ENCODE measurements around the gene TTLL11. TPM values are rescaled to one million over a fixed set of nuclear protein-coding genes. Genes with fewer than 3 reads are reported as not detected.
"Not testable (repeated sequence)": the region's sequence is repeated elsewhere in the genome, so short reads cannot be mapped to it uniquely, and the experiment has no call there.

Gene TTLL11
- polyA plus RNA-seq, 4 donors = 3.2 to 4.8 (median 3.9) TPM

- WGBS, 3 donors = 81 to 87% (median 86%) methylated on average over 10 of the region's 10 CpGs
- Histone ChIP-seq H3K4me1 (ENCODE audit: control insufficient read depth in 3 of 3, insufficient read depth in 2 of 3, low read depth in 1 of 3, low read length in 2 of 3) (peaks cover 0 to 4% (median 0%) of the 10 kb centered on the region in 3 donors), H3K9me3 (ENCODE audit: control insufficient read depth in 2 of 2, insufficient read depth in 1 of 2, low read depth in 1 of 2, low read length in 1 of 2) (peaks cover 0 to 2% of the 10 kb centered on the region in 2 donors), H3K4me3 (ENCODE audit: low read depth in 1 of 3, low read length in 3 of 3) (no peak overlapping the region), H3K27me3 (ENCODE audit: control insufficient read depth in 3 of 3, insufficient read depth in 3 of 3, low read length in 3 of 3) (peaks cover 0 to 26% (median 6%) of the 10 kb centered on the region in 3 donors), H3K27ac (ENCODE audit: low read depth in 1 of 3, low read length in 2 of 3) (no peak overlapping the region), H3K36me3 (ENCODE audit: control insufficient read depth in 3 of 3, insufficient read depth in 2 of 3, low read depth in 1 of 3, low read length in 3 of 3) (no peaks in the 10 kb centered on the region)
- FAIRE-seq (no peak), DNase-seq (no peak)
Measured at GRCh38 chr9:122121391-122121790, 28.3 kb upstream of the TTLL11 start.

- Histone ChIP-seq H3K9me3 (ENCODE audit: control insufficient read depth in 2 of 2, insufficient read depth in 1 of 2, low read depth in 1 of 2, low read length in 1 of 2) (peaks cover 0 to 2% of the 10 kb centered on the region in 2 donors), H3K4me1 (ENCODE audit: control insufficient read depth in 3 of 3, insufficient read depth in 2 of 3, low read depth in 1 of 3, low read length in 2 of 3) (no peaks in the 10 kb centered on the region), H3K27ac (ENCODE audit: low read depth in 1 of 3, low read length in 2 of 3) (no peak overlapping the region), H3K27me3 (ENCODE audit: control insufficient read depth in 3 of 3, insufficient read depth in 3 of 3, low read length in 3 of 3) (peaks cover 0 to 17% (median under 1%) of the 10 kb centered on the region in 3 donors), H3K36me3 (ENCODE audit: control insufficient read depth in 3 of 3, insufficient read depth in 2 of 3, low read depth in 1 of 3, low read length in 3 of 3) (no peaks in the 10 kb centered on the region), H3K4me3 (ENCODE audit: low read depth in 1 of 3, low read length in 3 of 3) (no peak overlapping the region)
- 76 to 80% (median 78%) methylated on average over 10 of the region's 10 CpGs for WGBS, 3 donors
- no peak for DNase-seq
- no peak for FAIRE-seq
Measured at GRCh38 chr9:122120316-122121071, 27.4 kb upstream of the TTLL11 start.

- peaks cover 0 to 9% (median 0%) of the 10 kb centered on the region in 3 donors for H3K27me3 ChIP-seq (ENCODE audit: control insufficient read depth in 3 of 3, insufficient read depth in 3 of 3, low read length in 3 of 3)
- DNase-seq (no peak), FAIRE-seq (no peak)
- 88 to 92% (median 91%) methylated on average over 5 of the region's 5 CpGs for WGBS, 3 donors
- no peaks in the 10 kb centered on the region for H3K36me3 ChIP-seq (ENCODE audit: control insufficient read depth in 3 of 3, insufficient read depth in 2 of 3, low read depth in 1 of 3, low read length in 3 of 3)
- H3K4me3 ChIP-seq (ENCODE audit: low read depth in 1 of 3, low read length in 3 of 3) = no peak overlapping the region
- no peak overlapping the region for H3K27ac ChIP-seq (ENCODE audit: low read depth in 1 of 3, low read length in 2 of 3)
- no peaks in the 10 kb centered on the region for H3K4me1 ChIP-seq (ENCODE audit: control insufficient read depth in 3 of 3, insufficient read depth in 2 of 3, low read depth in 1 of 3, low read length in 2 of 3)
- H3K9me3 ChIP-seq (ENCODE audit: control insufficient read depth in 2 of 2, insufficient read depth in 1 of 2, low read depth in 1 of 2, low read length in 1 of 2) = peaks cover 0 to 2% of the 10 kb centered on the region in 2 donors
Measured at GRCh38 chr9:122119721-122120120, 26.6 kb upstream of the TTLL11 start.

GRCh38 chr9:122119166-122119521, 26.0 kb upstream of the TTLL11 start:
- Histone ChIP-seq H3K9me3 (ENCODE audit: control insufficient read depth in 2 of 2, insufficient read depth in 1 of 2, low read depth in 1 of 2, low read length in 1 of 2) (peaks cover 0 to 2% of the 10 kb centered on the region in 2 donors), H3K4me1 (ENCODE audit: control insufficient read depth in 3 of 3, insufficient read depth in 2 of 3, low read depth in 1 of 3, low read length in 2 of 3) (no peaks in the 10 kb centered on the region), H3K36me3 (ENCODE audit: control insufficient read depth in 3 of 3, insufficient read depth in 2 of 3, low read depth in 1 of 3, low read length in 3 of 3) (no peaks in the 10 kb centered on the region), H3K27me3 (ENCODE audit: control insufficient read depth in 3 of 3, insufficient read depth in 3 of 3, low read length in 3 of 3) (peaks cover 0 to 3% (median 0%) of the 10 kb centered on the region in 3 donors), H3K27ac (ENCODE audit: low read depth in 1 of 3, low read length in 2 of 3) (no peak overlapping the region), H3K4me3 (ENCODE audit: low read depth in 1 of 3, low read length in 3 of 3) (no peak overlapping the region)
- WGBS, 3 donors = 81 to 90% (median 87%) methylated on average over 13 of the region's 13 CpGs
- FAIRE-seq = no peak
- DNase-seq = no peak

GRCh38 chr9:122118343-122119165, 25.4 kb upstream of the TTLL11 start:
- 71 to 73% (median 72%) methylated on average over 5 of the region's 5 CpGs for WGBS, 3 donors
- Histone ChIP-seq H3K9me3 (ENCODE audit: control insufficient read depth in 2 of 2, insufficient read depth in 1 of 2, low read depth in 1 of 2, low read length in 1 of 2) (peaks cover 0 to 2% of the 10 kb centered on the region in 2 donors), H3K4me1 (ENCODE audit: control insufficient read depth in 3 of 3, insufficient read depth in 2 of 3, low read depth in 1 of 3, low read length in 2 of 3) (no peaks in the 10 kb centered on the region), H3K36me3 (ENCODE audit: control insufficient read depth in 3 of 3, insufficient read depth in 2 of 3, low read depth in 1 of 3, low read length in 3 of 3) (no peaks in the 10 kb centered on the region), H3K27me3 (ENCODE audit: control insufficient read depth in 3 of 3, insufficient read depth in 3 of 3, low read length in 3 of 3) (peaks cover 0 to 3% (median 0%) of the 10 kb centered on the region in 3 donors), H3K4me3 (ENCODE audit: low read depth in 1 of 3, low read length in 3 of 3) (no peak overlapping the region), H3K27ac (ENCODE audit: low read depth in 1 of 3, low read length in 2 of 3) (no peak overlapping the region)
- FAIRE-seq (no peak), DNase-seq (no peak)

GRCh38 chr9:122117241-122117640, 24.1 kb upstream of the TTLL11 start:
- H3K4me1 ChIP-seq (ENCODE audit: control insufficient read depth in 3 of 3, insufficient read depth in 2 of 3, low read depth in 1 of 3, low read length in 2 of 3); FAIRE-seq; H3K27me3 ChIP-seq (ENCODE audit: control insufficient read depth in 3 of 3, insufficient read depth in 3 of 3, low read length in 3 of 3); H3K4me3 ChIP-seq (ENCODE audit: low read depth in 1 of 3, low read length in 3 of 3); DNase-seq; H3K27ac ChIP-seq (ENCODE audit: low read depth in 1 of 3, low read length in 2 of 3); H3K9me3 ChIP-seq (ENCODE audit: control insufficient read depth in 2 of 2, insufficient read depth in 1 of 2, low read depth in 1 of 2, low read length in 1 of 2); H3K36me3 ChIP-seq (ENCODE audit: control insufficient read depth in 3 of 3, insufficient read depth in 2 of 3, low read depth in 1 of 3, low read length in 3 of 3): not testable (repeated sequence)
- WGBS, 3 donors = 69 to 73% (median 71%) methylated on average over 9 of the region's 9 CpGs

DNA sequence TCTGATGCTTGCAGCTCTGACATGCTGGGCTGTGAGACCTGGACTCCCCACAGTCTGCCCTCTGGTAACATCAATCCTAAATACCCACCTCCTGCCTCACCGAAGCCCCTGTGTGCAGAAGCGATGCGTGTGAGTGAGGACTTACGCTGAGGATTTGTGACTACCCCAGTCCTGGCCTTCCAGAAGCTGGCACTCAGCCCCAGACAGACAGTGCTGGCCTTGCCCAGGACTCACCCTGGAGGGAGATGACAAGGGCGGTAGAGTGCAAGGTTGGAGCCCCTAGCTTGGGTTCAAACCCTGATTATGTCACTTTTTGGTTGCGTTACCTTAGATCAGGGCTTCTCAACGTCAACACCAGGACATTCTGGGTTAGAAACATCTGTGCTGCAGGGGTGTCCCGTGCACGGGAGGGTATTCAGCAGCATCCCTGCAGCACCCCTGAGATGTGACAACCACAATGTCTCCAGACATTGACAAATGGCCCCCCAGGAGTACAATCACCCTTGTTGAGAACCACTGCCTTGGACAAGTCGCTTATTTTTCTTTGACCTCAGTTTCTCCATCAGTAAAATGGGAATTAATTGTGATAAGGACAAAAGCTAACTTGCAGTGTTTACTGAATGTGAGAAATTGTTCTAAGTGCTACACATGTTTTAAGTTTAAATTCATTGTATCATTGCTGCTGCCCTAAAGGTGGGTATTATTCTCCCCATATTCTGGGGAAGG, 23.5 kb upstream of the TTLL11 start:
- no peaks in the 10 kb centered on the region for H3K36me3 ChIP-seq (ENCODE audit: control insufficient read depth in 3 of 3, insufficient read depth in 2 of 3, low read depth in 1 of 3, low read length in 3 of 3)
- peaks cover 0 to 2% of the 10 kb centered on the region in 2 donors for H3K9me3 ChIP-seq (ENCODE audit: control insufficient read depth in 2 of 2, insufficient read depth in 1 of 2, low read depth in 1 of 2, low read length in 1 of 2)
- H3K27ac ChIP-seq (ENCODE audit: low read depth in 1 of 3, low read length in 2 of 3) = no peak overlapping the region
- peaks cover 0 to 4% (median 0%) of the 10 kb centered on the region in 3 donors for H3K27me3 ChIP-seq (ENCODE audit: control insufficient read depth in 3 of 3, insufficient read depth in 3 of 3, low read length in 3 of 3)
- DNase-seq (no peak), FAIRE-seq (no peak)
- no peak overlapping the region for H3K4me3 ChIP-seq (ENCODE audit: low read depth in 1 of 3, low read length in 3 of 3)
- H3K4me1 ChIP-seq (ENCODE audit: control insufficient read depth in 3 of 3, insufficient read depth in 2 of 3, low read depth in 1 of 3, low read length in 2 of 3) = no peaks in the 10 kb centered on the region
- WGBS, 3 donors = 87 to 89% (median 88%) methylated on average over 10 of the region's 10 CpGs

GRCh38 chr9:122116040-122116439, 22.9 kb upstream of the TTLL11 start:
- Histone ChIP-seq H3K4me1 (ENCODE audit: control insufficient read depth in 3 of 3, insufficient read depth in 2 of 3, low read depth in 1 of 3, low read length in 2 of 3) (no peaks in the 10 kb centered on the region), H3K36me3 (ENCODE audit: control insufficient read depth in 3 of 3, insufficient read depth in 2 of 3, low read depth in 1 of 3, low read length in 3 of 3) (no peaks in the 10 kb centered on the region), H3K27ac (ENCODE audit: low read depth in 1 of 3, low read length in 2 of 3) (no peak overlapping the region), H3K4me3 (ENCODE audit: low read depth in 1 of 3, low read length in 3 of 3) (no peak overlapping the region), H3K9me3 (ENCODE audit: control insufficient read depth in 2 of 2, insufficient read depth in 1 of 2, low read depth in 1 of 2, low read length in 1 of 2) (peaks cover 0 to 2% of the 10 kb centered on the region in 2 donors), H3K27me3 (ENCODE audit: control insufficient read depth in 3 of 3, insufficient read depth in 3 of 3, low read length in 3 of 3) (peaks cover 0 to 4% (median 0%) of the 10 kb centered on the region in 3 donors)
- FAIRE-seq (no peak), DNase-seq (no peak)
- WGBS, 3 donors = 43 to 65% (median 61%) methylated on average over 4 of the region's 4 CpGs
